HG02759 (cell line): Measurements from ENCODE around the gene TMEM222.

ENCODE experiments used
- ATAC-seq: cut with Tn5 transposase; IDR thresholded peaks from one replicate; pipeline ENCODE4 v1.9.1; 2021; ENCODE audit warnings: mild to moderate bottlenecking, moderate library complexity; ENCODE audit not compliant: unreplicated experiment

Gene TMEM222

DNA sequence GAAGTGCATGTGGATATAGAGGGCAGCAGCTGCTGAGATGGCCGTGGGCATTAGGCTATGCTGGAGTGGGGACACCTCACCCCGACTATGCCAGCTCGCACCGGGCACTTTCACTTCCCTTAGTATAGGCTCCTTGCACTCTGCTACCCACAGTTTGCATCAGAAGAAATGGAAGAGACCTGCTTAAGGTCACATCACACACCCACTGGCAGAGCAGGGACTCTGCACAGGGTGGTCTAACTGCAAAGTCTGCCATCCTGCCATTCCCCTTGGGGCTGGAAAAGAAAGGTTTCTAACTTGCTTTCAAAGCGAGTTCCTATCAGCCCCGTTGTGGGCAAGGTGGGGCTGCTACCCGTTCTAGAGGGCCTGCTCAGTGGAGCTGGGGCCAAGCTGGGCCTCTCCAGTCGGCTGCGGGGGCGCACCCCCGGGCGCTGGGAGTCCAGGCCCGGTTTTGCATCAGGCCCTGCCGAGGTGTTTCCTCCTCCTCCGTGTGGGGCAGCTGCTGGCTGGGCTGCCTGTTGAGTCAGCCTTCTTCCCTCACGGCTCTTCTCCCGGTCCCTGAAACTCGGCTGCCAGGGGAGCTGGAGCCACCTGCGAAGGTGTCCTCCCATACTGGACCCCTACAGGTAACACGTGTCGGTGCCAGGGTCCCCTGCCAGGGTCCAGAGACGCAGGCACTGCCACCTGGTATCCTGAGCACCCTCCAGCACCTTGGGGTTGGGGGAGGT, 19.7 kb downstream of the TMEM222 start, which contains the start of gene SYTL1:
SYTL1 (plus strand) TSS at position 498 of the 728 bp plus-strand sequence. CDS start 3,313 bp downstream, outside the sequence.
- ATAC-seq: peak; percentile 71

GRCh38 chr1:27342391-27342777, 20.4 kb downstream of the TMEM222 start:
- no peak for ATAC-seq

DNA sequence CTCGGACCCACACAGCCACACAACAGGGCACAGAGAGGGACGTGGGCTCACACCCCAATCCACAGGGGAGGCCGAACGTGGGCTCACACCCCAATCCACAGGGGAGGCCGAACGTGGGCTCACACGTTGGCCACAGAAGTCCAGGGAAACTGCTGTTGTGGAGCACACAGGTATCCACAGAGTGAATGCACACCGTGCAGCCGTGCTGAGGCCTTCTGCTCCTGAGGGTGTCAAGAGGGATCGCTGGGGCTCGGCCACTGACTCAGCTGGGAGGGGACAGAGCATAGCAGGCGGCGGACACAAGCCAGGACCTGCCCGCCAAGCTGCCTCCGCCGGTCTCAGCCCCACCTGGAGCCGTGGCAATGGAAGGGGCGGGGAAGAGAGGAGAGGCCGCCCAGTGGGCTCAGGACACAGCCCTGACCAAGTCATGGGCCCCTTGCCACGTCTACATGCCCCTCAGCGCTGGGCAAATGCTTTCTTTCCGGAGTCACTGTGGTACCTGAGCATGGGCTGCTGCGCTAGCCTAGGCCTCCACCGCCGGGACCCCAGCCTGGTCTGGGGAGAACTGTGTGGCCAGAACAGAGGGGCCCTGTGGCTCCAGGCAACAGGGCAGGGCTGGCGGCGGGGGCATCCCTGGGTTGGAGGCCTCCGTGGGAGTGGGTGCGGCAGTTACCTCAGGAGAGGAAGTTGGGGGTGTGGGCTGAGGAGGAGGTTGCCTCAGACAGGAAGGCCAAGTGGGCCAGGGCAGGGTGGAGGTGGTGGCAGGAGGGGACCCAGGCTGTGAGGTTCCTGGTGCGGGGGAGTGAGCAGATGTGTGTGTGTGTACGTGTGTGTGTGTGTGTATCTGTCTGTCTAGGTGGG, 21.0 kb downstream of the TMEM222 start:
- ATAC-seq: no peak

GRCh38 chr1:27343639-27344025, 21.7 kb downstream of the TMEM222 start:
- ATAC-seq: no peak

GRCh38 chr1:27345272-27345671, 23.3 kb downstream of the TMEM222 start:
- no peak for ATAC-seq

GRCh38 chr1:27346357-27346756, 24.4 kb downstream of the TMEM222 start:
- no peak for ATAC-seq

GRCh38 chr1:27346991-27347624, 25.1 kb downstream of the TMEM222 start:
- no peak for ATAC-seq

GRCh38 chr1:27348861-27349783, 27.2 kb downstream of the TMEM222 start:
- ATAC-seq: peak; percentile 43

DNA sequence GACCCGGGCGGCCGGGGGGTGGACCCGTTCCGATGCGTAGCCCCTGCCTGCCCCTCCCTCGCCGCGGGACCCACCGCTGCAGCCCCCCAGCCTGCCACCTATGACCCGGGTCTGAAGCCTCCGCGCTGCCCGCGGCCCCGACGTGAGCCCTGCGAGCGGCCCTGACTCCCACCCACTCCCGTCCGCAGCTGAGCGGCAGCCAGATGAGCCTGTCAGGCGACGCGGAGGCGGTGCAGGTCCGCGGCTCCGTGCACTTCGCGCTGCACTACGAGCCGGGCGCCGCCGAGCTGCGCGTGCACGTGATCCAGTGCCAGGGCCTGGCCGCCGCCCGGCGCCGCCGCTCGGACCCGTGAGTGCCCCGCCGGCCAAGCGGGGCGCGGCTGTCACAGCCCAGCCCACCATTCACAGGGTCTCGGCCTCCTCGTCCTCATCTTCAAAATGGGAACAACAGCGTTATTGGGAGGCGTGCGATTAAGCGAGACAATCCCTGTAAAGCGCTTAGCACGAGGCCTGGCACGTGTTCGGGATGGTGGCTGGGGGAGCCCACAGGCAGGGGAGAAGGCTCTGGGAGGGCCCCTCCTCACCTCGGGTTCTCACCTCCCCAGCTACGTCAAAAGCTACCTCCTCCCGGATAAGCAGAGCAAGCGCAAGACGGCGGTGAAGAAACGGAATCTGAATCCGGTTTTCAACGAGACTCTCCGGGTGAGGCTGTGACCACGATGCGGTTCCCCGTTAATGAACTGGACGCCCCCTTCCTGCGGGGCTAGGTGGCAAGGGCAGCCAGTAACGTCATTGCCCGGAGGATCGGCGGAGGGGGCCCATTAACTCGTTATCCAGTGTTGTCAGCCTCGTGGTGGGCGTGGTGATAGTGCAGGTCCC, 28.1 kb downstream of the TMEM222 start:
- ATAC-seq: peak; percentile 23

DNA sequence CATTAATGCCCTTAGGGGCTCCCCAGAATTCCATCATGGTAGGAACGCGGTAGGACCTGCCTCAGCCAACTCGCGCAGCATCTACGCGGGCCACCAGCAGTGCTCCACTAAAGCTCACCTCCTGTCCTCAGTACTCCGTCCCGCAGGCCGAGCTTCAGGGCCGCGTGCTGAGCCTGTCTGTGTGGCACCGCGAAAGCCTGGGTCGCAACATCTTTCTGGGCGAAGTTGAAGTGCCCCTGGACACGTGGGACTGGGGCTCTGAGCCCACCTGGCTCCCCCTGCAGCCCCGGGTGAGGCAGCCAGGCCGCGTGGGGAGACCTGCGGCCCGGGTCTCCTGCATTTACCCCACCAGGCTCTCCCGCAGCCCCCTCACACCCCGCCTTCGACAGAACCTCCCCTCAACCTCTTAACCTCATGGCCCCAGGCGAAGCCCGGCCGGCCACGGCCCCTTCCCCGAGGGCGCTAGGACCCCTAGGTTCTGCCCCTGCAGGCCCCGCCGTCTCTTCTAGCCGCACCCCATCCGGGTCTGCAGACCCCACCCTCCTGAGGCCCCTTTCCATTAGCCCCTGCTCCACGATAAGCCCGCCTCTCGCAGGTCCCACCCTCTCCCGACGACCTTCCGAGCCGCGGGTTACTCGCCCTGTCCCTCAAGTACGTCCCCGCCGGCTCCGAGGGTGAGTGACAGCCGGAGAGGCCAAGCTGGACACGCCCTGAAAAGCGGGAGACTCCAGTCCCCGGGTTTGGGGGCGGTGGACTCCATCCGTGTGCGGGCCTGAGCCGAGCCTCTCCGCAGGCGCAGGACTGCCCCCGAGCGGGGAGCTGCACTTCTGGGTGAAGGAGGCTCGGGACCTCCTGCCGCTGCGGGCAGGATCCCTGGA, 28.9 kb downstream of the TMEM222 start:
- ATAC-seq: no peak

DNA sequence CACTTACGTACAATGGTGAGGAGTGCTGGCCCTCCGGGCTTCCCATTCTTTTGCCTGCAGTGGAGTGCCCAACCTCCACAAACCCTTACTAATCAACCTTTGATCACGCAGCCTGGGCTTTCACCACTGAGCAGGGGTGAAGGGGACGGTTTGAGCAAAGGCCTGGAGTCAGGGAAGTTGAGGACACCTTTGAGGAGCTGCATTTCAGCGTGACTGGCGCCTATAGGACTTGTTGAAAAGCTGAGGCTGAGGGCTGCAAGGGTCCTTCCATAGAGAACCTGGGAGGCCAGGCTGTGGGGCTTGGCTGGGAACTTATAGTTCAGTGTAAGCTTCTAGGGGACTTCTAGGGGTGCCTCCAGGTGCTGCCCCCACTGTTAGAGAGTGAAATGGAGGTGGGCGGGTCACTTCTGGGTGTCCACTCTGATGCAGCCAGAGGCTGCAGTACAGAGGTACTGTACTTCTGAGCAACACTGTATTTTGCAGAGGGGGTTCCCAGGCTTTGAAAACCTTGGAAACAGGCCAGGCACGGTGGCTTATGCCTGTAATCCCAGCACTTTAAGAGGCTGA, 29.7 kb downstream of the TMEM222 start:
- ATAC-seq: no peak

- no peak for ATAC-seq
These were observed 31.2 kb downstream of the TMEM222 start for GRCh38 chr1:27353166-27353565.

DNA sequence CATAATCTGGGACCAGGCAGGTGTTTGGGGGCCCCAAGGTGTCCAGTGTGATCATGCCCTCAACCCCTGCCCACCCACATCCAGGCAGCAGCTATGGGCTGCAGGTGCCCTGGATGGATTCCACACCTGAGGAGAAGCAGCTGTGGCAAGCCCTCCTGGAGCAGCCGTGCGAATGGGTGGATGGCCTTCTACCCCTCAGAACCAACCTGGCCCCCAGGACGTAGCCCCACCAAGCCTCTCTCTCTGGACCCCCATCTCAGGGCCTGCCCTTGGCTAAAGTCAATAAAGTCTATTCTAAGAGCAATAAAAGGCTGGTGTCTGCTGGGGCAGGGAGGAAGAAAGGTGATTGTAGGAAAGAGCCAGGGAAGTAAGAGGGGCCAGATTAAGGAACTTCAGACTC, 31.7 kb downstream of the TMEM222 start:
- ATAC-seq: no peak

DNA sequence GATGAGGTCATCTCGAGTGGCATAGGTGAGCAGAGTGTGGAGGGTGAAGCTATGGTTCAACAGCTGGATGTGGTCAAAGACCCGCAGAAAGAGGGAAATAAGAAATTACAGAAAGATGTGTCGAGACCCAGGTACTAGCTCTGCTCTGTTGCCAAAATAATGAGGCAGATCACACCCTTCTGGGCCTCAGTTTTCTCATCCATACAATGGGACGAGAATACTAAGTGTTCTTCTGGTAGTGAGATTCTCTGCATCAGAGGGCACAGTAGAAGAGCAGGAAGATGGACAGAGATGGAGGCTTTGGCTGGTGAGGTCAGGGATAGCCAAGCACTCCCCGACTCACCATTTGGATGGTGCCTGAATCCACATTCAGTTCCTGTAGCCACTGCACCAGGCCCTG, 33.7 kb downstream of the TMEM222 start:
- no peak for ATAC-seq

- no peak for ATAC-seq
These were observed 34.3 kb downstream of the TMEM222 start for GRCh38 chr1:27356277-27356618.

- no peak for ATAC-seq
These were observed 34.8 kb downstream of the TMEM222 start for GRCh38 chr1:27356619-27357280.

DNA sequence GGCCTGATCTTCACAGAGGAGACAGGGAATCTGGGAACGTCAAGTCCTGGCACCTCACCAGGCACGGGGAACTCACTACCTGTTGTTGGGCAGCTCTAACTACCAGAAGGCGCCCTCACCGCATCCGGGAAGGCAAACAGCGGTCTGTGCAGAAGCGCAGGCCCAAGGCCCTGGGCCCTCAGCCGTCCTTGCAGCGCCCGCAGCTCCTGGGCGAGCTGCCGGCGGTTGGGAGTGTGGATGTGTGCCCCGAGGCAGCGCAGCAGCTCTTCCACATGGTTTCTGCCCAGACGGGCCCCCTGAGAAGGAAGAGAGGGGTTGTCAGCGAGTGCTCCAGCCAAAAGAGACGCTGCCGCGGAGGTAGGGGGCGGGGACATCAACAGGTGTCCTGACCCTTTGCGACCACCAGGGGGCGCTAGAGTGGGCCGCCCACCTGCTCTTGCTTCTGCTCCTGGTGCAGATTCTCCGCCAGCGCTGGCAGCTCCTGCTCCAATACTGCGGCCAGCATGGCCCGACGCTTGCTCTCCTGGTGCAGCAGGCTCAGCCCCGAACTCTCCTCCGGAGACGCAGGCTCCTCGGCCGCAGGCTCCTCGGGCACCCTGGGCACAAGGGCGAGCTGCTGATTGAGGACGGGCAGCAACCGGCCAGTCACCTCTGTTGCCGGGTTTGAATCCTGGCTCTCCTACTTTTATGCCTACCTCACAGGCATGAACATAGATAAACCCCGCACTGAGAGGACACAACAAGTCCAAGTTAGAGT, 35.5 kb downstream of the TMEM222 start:
- no peak for ATAC-seq
